GM20000 (cell line): ENCODE results near the gene DOCK10.
"Not testable (repeated sequence)": the region's sequence is repeated elsewhere in the genome, so short reads cannot be mapped to it uniquely, and the experiment has no call there.

ENCODE experiments used
- DNase-seq: peaks from one replicate; pipeline ENCODE4 v3.0.0; 2012; ENCODE audit warnings: low spot score
- CTCF ChIP-seq: IDR thresholded peaks from 2 replicates; pipeline ENCODE4 v1.5.1; 2012; ENCODE audit warnings: mild to moderate bottlenecking, control low read depth; ENCODE audit errors: extremely low read depth, missing control alignments

DOCK10 gene

DNA sequence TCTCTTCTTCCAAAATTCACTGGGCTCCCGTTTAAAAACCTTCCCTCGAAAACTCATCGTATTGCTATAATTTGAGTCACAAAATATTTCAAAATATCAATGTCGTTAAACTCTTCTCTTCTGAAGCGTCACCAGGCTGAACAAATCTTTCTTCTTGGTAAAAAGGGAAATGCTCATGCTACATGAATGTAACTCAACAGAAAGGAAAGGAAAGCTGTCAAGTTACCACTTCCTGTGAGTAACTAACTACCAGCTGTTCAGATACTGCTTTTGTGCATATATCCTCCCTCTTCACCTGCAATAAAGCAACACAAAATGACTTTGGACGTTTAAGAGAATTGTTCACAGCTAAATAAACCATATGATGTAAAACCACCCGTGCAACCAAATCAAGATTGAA is 95.4 kb downstream of the DOCK10 start:
- no peak for TF ChIP-seq CTCF
- no peak for DNase-seq

- DNase-seq, result no peak
- no peak for TF ChIP-seq CTCF
These were observed 97.3 kb downstream of the DOCK10 start for GRCh38 chr2:224944707-224945547.

DNA sequence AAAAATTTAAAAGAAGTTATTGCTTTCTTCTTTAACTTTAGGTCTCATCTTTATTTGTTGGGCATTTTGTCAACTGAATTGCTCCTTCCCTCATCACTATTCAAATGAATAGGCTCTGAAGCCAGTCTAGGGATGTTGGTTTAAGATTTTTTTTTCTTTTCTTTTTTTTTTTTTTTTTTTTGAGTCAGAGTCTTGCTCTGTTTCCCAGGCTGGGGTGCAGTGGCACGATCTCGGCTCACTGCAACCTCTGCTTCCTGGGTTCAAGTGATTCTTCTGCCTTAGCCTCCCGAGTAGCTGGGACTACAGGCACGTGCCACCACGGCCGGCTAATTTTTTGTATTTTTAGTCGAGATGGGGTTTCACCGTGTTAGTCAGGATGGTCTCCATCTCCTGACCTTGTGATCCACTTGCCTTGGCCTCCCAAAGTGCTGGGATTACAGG is 98.6 kb downstream of the DOCK10 start:
- DNase-seq, result not testable (repeated sequence)

DNA sequence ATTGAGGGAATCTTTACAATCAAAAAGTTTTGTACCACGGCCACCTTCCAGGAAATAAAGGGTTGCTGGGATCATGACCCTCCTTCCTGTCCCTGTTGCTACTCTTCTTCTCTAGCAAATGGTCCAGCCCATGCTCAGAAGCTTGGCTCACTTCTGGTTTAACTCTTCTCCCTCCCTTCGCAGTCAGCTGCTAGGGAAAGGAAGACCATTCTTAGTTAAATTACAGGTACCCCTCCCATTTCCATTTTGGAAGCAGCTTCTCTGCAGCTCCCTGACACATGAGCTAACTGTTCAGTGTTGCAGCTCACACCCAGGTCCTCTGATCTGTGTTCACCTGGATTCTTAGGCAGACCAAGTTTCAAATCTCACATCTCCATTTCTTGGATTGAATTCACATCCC is 100.3 kb downstream of the DOCK10 start:
- TF ChIP-seq CTCF, result no peak
- no peak for DNase-seq

DNA sequence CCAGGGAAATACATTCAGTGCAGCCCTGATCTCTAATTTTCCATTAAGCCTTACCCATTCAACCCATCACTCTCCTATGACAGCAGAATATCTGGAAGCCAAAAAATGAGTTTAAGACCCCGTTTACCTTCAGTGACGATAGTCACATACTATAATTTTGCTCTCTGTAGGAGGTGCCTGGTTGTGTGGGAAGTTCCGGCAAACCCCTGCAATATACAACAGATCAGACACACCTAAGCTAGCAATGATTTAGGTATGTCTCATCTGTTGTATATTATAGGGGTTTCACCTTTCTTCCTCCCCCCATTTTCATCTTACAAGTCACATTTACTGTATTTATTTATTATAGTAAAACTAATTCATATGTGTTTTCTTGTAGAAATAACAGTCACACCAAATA is 101.7 kb downstream of the DOCK10 start:
- no peak for TF ChIP-seq CTCF
- DNase-seq, result no peak

- no peak for TF ChIP-seq CTCF
- DNase-seq, result no peak
These were observed 103.6 kb downstream of the DOCK10 start for GRCh38 chr2:224938651-224939182.

GRCh38 chr2:224937887-224938286 is 104.4 kb downstream of the DOCK10 start:
- DNase-seq, result peak; percentile 51

More at GRCh38 chr2:224937887-224938286, 104.4 kb downstream of the DOCK10 start:
- no peak for TF ChIP-seq CTCF
